Measurements from ENCODE around the gene LVRN. TPM values are rescaled to one million over a fixed set of nuclear protein-coding genes. Genes with fewer than 3 reads are reported as not detected.

LVRN gene
- polyA plus RNA-seq, 3 donors, result not detected

- peaks cover 8% of the 10 kb centered on the region for H3K4me1 Mint-ChIP-seq
- no peak overlapping the region for H3K27ac Mint-ChIP-seq
- Histone ChIP-seq H2AFZ (ENCODE audit: insufficient read depth, low read depth, low read length, poor library complexity, severe bottlenecking) (no peak overlapping the region), H3K27ac (ENCODE audit: low read depth in 1 of 2, low read length in 2 of 2) (no peak overlapping the region), H3K4me1 (ENCODE audit: control insufficient read depth in 1 of 2, insufficient read depth in 2 of 2, low read length in 2 of 2) (peaks cover 0 to 7% of the 10 kb centered on the region in 2 donors), H3K4me3 (replicated peaks in 1 of 3; ENCODE audit: low read depth in 2 of 3, low read length in 3 of 3) (no peak overlapping the region), H3K9me3 (replicated peaks in 1 of 2; ENCODE audit: control insufficient read depth in 1 of 2, insufficient read depth in 1 of 2, low read length in 2 of 2) (no peaks in the 10 kb centered on the region), H3K79me2 (ENCODE audit: insufficient read depth, low read length) (no peaks in the 10 kb centered on the region), H3K9ac (ENCODE audit: insufficient read depth, low read length, poor library complexity, severe bottlenecking) (no peak overlapping the region), H3K4me2 (replicated peaks; ENCODE audit: extremely low read depth, low read length, poor library complexity, severe bottlenecking) (no peak overlapping the region), H3K36me3 (replicated peaks in 1 of 2; ENCODE audit: control insufficient read depth in 1 of 2, insufficient read depth in 2 of 2, low read length in 2 of 2) (no peaks in the 10 kb centered on the region), H3K27me3 (ENCODE audit: control insufficient read depth in 2 of 2, insufficient read depth in 2 of 2, low read length in 2 of 2) (peaks cover 3 to 14% of the 10 kb centered on the region in 2 donors), H4K20me1 (ENCODE audit: insufficient read depth, low read length) (no peaks in the 10 kb centered on the region)
- H3K4me3 Mint-ChIP-seq, result no peak overlapping the region
- no peak for DNase-seq
- peaks cover 0 to 3% (median 0%) of the 10 kb centered on the region in 7 donors for H3K9me3 Mint-ChIP-seq
- H3K36me3 Mint-ChIP-seq, result no peaks in the 10 kb centered on the region
- 60% methylated on average over 2 of the region's 4 CpGs for WGBS (ENCODE audit: insufficient coverage)
- intact Hi-C loops (cut with micrococcal nuclease), result no loop called here
- H3K27me3 Mint-ChIP-seq (ENCODE audit: low read depth in 3 of 3), result peaks cover 3 to 7% (median 7%) of the 10 kb centered on the region in 3 donors
- no peak for TF ChIP-seq CTCF (IDR thresholded peaks at IDR 0.05)
These were observed 9.7 kb upstream of the LVRN start for GRCh38 chr5:115952588-115952987.

GRCh38 chr5:115954144-115954543, 8.1 kb upstream of the LVRN start:
- Histone ChIP-seq H3K4me3 (replicated peaks in 1 of 3; ENCODE audit: low read depth in 2 of 3, low read length in 3 of 3) (no peak overlapping the region), H3K79me2 (ENCODE audit: insufficient read depth, low read length) (no peaks in the 10 kb centered on the region), H3K4me2 (replicated peaks; ENCODE audit: extremely low read depth, low read length, poor library complexity, severe bottlenecking) (no peak overlapping the region), H3K36me3 (replicated peaks in 1 of 2; ENCODE audit: control insufficient read depth in 1 of 2, insufficient read depth in 2 of 2, low read length in 2 of 2) (no peaks in the 10 kb centered on the region), H3K27ac (ENCODE audit: low read depth in 1 of 2, low read length in 2 of 2) (no peak overlapping the region), H3K9ac (ENCODE audit: insufficient read depth, low read length, poor library complexity, severe bottlenecking) (no peak overlapping the region), H2AFZ (ENCODE audit: insufficient read depth, low read depth, low read length, poor library complexity, severe bottlenecking) (no peak overlapping the region), H3K27me3 (ENCODE audit: control insufficient read depth in 2 of 2, insufficient read depth in 2 of 2, low read length in 2 of 2) (peaks cover 10 to 17% of the 10 kb centered on the region in 2 donors), H3K9me3 (replicated peaks in 1 of 2; ENCODE audit: control insufficient read depth in 1 of 2, insufficient read depth in 1 of 2, low read length in 2 of 2) (no peaks in the 10 kb centered on the region), H3K4me1 (ENCODE audit: control insufficient read depth in 1 of 2, insufficient read depth in 2 of 2, low read length in 2 of 2) (no peaks in the 10 kb centered on the region), H4K20me1 (ENCODE audit: insufficient read depth, low read length) (no peaks in the 10 kb centered on the region)
- no peaks in the 10 kb centered on the region for H3K36me3 Mint-ChIP-seq
- H3K27ac Mint-ChIP-seq, result no peak overlapping the region
- H3K9me3 Mint-ChIP-seq, result peaks cover 0 to 3% (median 0%) of the 10 kb centered on the region in 7 donors
- no peak for DNase-seq
- peaks cover 9 to 18% (median 9%) of the 10 kb centered on the region in 3 donors for H3K27me3 Mint-ChIP-seq (ENCODE audit: low read depth in 3 of 3)
- intact Hi-C loops (cut with micrococcal nuclease), result no loop called here
- TF ChIP-seq CTCF (IDR thresholded peaks at IDR 0.05), result no peak
- no peaks in the 10 kb centered on the region for H3K4me1 Mint-ChIP-seq
- no peak overlapping the region for H3K4me3 Mint-ChIP-seq
